HepG2 (cell line): ENCODE data around the gene RNF25. TPM values are rescaled to one million over a fixed set of nuclear protein-coding genes. Genes with fewer than 3 reads are reported as not detected.

ENCODE experiments used
- BRCA1 ChIP-seq: sonication (generic); formaldehyde crosslinking; IDR thresholded peaks from 2 replicates; pipeline ENCODE4 v1.4.0; 2020; ENCODE audit warnings: missing genetic modification reagents
- FOSL2 ChIP-seq: sonication (generic); formaldehyde crosslinking; IDR thresholded peaks from 2 replicates; pipeline ENCODE4 v1.4.0; 2020; ENCODE audit warnings: missing genetic modification reagents
- HDAC1 ChIP-seq: sonication (generic); formaldehyde crosslinking; IDR thresholded peaks from 2 replicates; pipeline ENCODE4 v1.5.1; 2020; ENCODE audit warnings: mild to moderate bottlenecking, missing genetic modification reagents
- HNRNPL ChIP-seq: fragments of 200-400 bp; formaldehyde crosslinking; IDR thresholded peaks from 2 replicates; pipeline ENCODE4 v1.6.1; 2017; ENCODE audit warnings: mild to moderate bottlenecking, low read depth, low read length
- JUNB ChIP-seq: sonication (generic); formaldehyde crosslinking; IDR thresholded peaks from 2 replicates; pipeline ENCODE4 v1.8.0; 2022; ENCODE audit warnings: missing genetic modification reagents, mild to moderate bottlenecking, borderline replicate concordance
- NAIF1 ChIP-seq: sonication (generic); formaldehyde crosslinking; IDR thresholded peaks from 2 replicates; pipeline ENCODE4 v1.5.0; 2020; ENCODE audit warnings: mild to moderate bottlenecking, missing genetic modification reagents, borderline replicate concordance
- PHF20 ChIP-seq: sonication (generic); formaldehyde crosslinking; IDR thresholded peaks from 2 replicates; pipeline ENCODE4 v1.5.0; 2020; ENCODE audit warnings: mild to moderate bottlenecking, missing genetic modification reagents
- SALL1 ChIP-seq: sonication (generic); formaldehyde crosslinking; IDR thresholded peaks from 2 replicates; pipeline ENCODE4 v1.8.0; 2022; ENCODE audit warnings: mild to moderate bottlenecking, missing genetic modification reagents
- THYN1 ChIP-seq: sonication (generic); formaldehyde crosslinking; IDR thresholded peaks from 2 replicates; pipeline ENCODE4 v1.8.1; 2023; ENCODE audit warnings: low read depth, mild to moderate bottlenecking, moderate library complexity, missing genetic modification reagents, borderline replicate concordance
- ZNF207 ChIP-seq: fragments of 450-650 bp; IDR thresholded peaks from 2 replicates; pipeline ENCODE4 v1.6.1; 2016; ENCODE audit warnings: antibody characterized with exemption, borderline replicate concordance
- ZNF501 ChIP-seq: sonication (generic); formaldehyde crosslinking; IDR thresholded peaks from 2 replicates; pipeline ENCODE4 v1.5.1; 2020; ENCODE audit warnings: mild to moderate bottlenecking, moderate library complexity, missing genetic modification reagents
- ZNF510 ChIP-seq: sonication (generic); formaldehyde crosslinking; IDR thresholded peaks from 2 replicates; pipeline ENCODE4 v1.4.0; 2020; ENCODE audit warnings: low read depth, mild to moderate bottlenecking, missing genetic modification reagents
- polyA plus RNA-seq, 8 experiments: library from polyadenylated mRNA; depleted of rRNA in 3 of 8; stranded (reverse) in 7 of 8; unstranded in 1 of 8; fragments of >200 nt; fragmentation: Illumina TruSeq in 4 of 8; extraction: Trizol in 4 of 8; gene quantifications; 2 replicates each; pipeline versions ENCODE4 v1.2.1 to v1.2.3, GENCODE V29; 2011 to 2016; ENCODE audit warnings: low read depth in 4 of 8, missing spikeins in 1 of 8, mixed read lengths in 1 of 8; ENCODE audit not compliant: insufficient read depth in 1 of 8
- total RNA-seq, 5 experiments: library from RNA; depleted of rRNA; stranded (reverse); fragments of >200 nt; fragmentation: Illumina TruSeq; extraction: Trizol; gene quantifications; 2 replicates each; pipeline ENCODE4 v1.2.3, GENCODE V29; 2016; ENCODE audit warnings: low read depth in 1 of 5
- TF ChIP-seq, protein P1 (sequence below): IDR thresholded peaks from 2 replicates; pipeline ENCODE4 v1.4.0; 2020; ENCODE audit warnings: mild to moderate bottlenecking, missing genetic modification reagents
- TF ChIP-seq, protein P2 (sequence below): sonication (generic); formaldehyde crosslinking; conservative IDR thresholded peaks from 2 replicates; pipeline ENCODE4 v1.4.0; 2020; ENCODE audit warnings: mild to moderate bottlenecking, missing genetic modification reagents, moderate library complexity
- TF ChIP-seq, protein P3 (sequence below): sonication (generic); formaldehyde crosslinking; IDR thresholded peaks from 2 replicates; pipeline ENCODE4 v1.4.0; 2020; ENCODE audit warnings: missing genetic modification reagents, low read depth, mild to moderate bottlenecking, borderline replicate concordance
- TF ChIP-seq, protein P4 (sequence below): sonication (generic); formaldehyde crosslinking; IDR thresholded peaks from 2 replicates; pipeline ENCODE4 v1.4.0; 2020; ENCODE audit warnings: missing genetic modification reagents, borderline replicate concordance
- TF ChIP-seq, protein P5 (sequence below), 2 experiments: fragments of 450-650 bp in 1 of 2; sonication (generic) in 1 of 2; formaldehyde crosslinking; IDR thresholded peaks; 2 replicates each; pipeline versions ENCODE4 v1.5.0 to v1.8.0; 2020 to 2022; ENCODE audit warnings: mild to moderate bottlenecking in 1 of 2, missing genetic modification reagents in 1 of 2

The RNF25 gene
- total and polyA plus RNA-seq, 2 of the 13 experiments (the other 11 are each of a cell fraction or from before 2014, with no cell fraction given): 37.0 to 87.6 TPM

DNA sequence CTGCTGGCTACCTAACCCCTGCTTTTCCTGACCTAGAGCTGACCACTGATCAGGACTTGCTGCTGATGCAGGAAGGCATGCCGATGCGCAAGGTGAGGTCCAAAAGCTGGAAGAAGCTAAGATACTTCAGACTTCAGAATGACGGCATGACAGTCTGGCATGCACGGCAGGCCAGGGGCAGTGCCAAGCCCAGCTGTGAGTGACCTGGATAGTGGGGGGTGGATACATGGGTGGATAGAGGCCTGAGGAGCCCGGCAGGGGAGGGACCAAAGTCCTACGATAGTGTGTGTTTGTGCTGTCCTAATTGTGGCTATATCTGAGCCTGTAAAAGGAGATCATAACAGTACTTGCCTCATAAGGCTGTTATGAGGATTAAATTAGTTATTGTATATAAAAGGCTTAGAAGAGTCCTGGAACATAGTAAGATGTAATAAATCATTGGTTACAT, 55.9 kb downstream of the RNF25 start (continued):
- TF ChIP-seq, protein P1, sequence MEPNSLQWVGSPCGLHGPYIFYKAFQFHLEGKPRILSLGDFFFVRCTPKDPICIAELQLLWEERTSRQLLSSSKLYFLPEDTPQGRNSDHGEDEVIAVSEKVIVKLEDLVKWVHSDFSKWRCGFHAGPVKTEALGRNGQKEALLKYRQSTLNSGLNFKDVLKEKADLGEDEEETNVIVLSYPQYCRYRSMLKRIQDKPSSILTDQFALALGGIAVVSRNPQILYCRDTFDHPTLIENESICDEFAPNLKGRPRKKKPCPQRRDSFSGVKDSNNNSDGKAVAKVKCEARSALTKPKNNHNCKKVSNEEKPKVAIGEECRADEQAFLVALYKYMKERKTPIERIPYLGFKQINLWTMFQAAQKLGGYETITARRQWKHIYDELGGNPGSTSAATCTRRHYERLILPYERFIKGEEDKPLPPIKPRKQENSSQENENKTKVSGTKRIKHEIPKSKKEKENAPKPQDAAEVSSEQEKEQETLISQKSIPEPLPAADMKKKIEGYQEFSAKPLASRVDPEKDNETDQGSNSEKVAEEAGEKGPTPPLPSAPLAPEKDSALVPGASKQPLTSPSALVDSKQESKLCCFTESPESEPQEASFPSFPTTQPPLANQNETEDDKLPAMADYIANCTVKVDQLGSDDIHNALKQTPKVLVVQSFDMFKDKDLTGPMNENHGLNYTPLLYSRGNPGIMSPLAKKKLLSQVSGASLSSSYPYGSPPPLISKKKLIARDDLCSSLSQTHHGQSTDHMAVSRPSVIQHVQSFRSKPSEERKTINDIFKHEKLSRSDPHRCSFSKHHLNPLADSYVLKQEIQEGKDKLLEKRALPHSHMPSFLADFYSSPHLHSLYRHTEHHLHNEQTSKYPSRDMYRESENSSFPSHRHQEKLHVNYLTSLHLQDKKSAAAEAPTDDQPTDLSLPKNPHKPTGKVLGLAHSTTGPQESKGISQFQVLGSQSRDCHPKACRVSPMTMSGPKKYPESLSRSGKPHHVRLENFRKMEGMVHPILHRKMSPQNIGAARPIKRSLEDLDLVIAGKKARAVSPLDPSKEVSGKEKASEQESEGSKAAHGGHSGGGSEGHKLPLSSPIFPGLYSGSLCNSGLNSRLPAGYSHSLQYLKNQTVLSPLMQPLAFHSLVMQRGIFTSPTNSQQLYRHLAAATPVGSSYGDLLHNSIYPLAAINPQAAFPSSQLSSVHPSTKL (CRISPR knock-in tag): 0 out of 2 replicates have a peak, but pooled peaks have one; percentile 21
- no peak for TF ChIP-seq PHF20 (CRISPR knock-in tag)
- TF ChIP-seq THYN1 (CRISPR knock-in tag): no peak
- 0 out of 2 replicates have a peak, but pooled peaks have one; percentile 6 for TF ChIP-seq FOSL2 (CRISPR knock-in tag)
- TF ChIP-seq NAIF1 (CRISPR knock-in tag): no peak
- peak; percentile 50 for TF ChIP-seq SALL1 (CRISPR knock-in tag)
- no peak for TF ChIP-seq ZNF510 (CRISPR knock-in tag)
- TF ChIP-seq, protein P2, sequence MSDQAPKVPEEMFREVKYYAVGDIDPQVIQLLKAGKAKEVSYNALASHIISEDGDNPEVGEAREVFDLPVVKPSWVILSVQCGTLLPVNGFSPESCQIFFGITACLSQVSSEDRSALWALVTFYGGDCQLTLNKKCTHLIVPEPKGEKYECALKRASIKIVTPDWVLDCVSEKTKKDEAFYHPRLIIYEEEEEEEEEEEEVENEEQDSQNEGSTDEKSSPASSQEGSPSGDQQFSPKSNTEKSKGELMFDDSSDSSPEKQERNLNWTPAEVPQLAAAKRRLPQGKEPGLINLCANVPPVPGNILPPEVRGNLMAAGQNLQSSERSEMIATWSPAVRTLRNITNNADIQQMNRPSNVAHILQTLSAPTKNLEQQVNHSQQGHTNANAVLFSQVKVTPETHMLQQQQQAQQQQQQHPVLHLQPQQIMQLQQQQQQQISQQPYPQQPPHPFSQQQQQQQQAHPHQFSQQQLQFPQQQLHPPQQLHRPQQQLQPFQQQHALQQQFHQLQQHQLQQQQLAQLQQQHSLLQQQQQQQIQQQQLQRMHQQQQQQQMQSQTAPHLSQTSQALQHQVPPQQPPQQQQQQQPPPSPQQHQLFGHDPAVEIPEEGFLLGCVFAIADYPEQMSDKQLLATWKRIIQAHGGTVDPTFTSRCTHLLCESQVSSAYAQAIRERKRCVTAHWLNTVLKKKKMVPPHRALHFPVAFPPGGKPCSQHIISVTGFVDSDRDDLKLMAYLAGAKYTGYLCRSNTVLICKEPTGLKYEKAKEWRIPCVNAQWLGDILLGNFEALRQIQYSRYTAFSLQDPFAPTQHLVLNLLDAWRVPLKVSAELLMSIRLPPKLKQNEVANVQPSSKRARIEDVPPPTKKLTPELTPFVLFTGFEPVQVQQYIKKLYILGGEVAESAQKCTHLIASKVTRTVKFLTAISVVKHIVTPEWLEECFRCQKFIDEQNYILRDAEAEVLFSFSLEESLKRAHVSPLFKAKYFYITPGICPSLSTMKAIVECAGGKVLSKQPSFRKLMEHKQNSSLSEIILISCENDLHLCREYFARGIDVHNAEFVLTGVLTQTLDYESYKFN: 0 out of 2 replicates have a peak, but pooled peaks have one; percentile 21
- no peak for TF ChIP-seq BRCA1
- 0 out of 2 replicates have a peak, but pooled peaks have one; percentile 52 for TF ChIP-seq HDAC1 (CRISPR knock-in tag)
- no peak for TF ChIP-seq JUNB
- TF ChIP-seq ZNF501 (CRISPR knock-in tag): no peak
- TF ChIP-seq ZNF207: no peak
- TF ChIP-seq, protein P3, sequence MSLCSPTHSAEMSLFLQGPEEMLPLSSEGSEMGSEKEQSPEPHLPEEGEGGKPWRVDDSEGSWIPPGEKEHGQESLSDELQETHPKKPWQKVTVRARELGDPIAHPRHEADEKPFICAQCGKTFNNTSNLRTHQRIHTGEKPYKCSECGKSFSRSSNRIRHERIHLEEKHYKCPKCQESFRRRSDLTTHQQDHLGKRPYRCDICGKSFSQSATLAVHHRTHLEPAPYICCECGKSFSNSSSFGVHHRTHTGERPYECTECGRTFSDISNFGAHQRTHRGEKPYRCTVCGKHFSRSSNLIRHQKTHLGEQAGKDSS: no peak
- TF ChIP-seq, protein P4, sequence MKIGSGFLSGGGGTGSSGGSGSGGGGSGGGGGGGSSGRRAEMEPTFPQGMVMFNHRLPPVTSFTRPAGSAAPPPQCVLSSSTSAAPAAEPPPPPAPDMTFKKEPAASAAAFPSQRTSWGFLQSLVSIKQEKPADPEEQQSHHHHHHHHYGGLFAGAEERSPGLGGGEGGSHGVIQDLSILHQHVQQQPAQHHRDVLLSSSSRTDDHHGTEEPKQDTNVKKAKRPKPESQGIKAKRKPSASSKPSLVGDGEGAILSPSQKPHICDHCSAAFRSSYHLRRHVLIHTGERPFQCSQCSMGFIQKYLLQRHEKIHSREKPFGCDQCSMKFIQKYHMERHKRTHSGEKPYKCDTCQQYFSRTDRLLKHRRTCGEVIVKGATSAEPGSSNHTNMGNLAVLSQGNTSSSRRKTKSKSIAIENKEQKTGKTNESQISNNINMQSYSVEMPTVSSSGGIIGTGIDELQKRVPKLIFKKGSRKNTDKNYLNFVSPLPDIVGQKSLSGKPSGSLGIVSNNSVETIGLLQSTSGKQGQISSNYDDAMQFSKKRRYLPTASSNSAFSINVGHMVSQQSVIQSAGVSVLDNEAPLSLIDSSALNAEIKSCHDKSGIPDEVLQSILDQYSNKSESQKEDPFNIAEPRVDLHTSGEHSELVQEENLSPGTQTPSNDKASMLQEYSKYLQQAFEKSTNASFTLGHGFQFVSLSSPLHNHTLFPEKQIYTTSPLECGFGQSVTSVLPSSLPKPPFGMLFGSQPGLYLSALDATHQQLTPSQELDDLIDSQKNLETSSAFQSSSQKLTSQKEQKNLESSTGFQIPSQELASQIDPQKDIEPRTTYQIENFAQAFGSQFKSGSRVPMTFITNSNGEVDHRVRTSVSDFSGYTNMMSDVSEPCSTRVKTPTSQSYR (CRISPR knock-in tag): 0 out of 2 replicates have a peak, but pooled peaks have one; percentile 49
- peak; percentile 88 for TF ChIP-seq HNRNPL
- TF ChIP-seq, protein P5, sequence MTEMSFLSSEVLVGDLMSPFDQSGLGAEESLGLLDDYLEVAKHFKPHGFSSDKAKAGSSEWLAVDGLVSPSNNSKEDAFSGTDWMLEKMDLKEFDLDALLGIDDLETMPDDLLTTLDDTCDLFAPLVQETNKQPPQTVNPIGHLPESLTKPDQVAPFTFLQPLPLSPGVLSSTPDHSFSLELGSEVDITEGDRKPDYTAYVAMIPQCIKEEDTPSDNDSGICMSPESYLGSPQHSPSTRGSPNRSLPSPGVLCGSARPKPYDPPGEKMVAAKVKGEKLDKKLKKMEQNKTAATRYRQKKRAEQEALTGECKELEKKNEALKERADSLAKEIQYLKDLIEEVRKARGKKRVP (CRISPR knock-in tag; IDR thresholded peaks at IDR 0.05): no peak
